Measurements from ENCODE around the gene AKNAD1. TPM values are rescaled to one million over a fixed set of nuclear protein-coding genes. Genes with fewer than 3 reads are reported as not detected.
"Not testable (repeated sequence)": the region's sequence is repeated elsewhere in the genome, so short reads cannot be mapped to it uniquely, and the experiment has no call there.

Gene AKNAD1
- total RNA-seq, 1 experiment from 2014 or later = 0.07 TPM

DNA sequence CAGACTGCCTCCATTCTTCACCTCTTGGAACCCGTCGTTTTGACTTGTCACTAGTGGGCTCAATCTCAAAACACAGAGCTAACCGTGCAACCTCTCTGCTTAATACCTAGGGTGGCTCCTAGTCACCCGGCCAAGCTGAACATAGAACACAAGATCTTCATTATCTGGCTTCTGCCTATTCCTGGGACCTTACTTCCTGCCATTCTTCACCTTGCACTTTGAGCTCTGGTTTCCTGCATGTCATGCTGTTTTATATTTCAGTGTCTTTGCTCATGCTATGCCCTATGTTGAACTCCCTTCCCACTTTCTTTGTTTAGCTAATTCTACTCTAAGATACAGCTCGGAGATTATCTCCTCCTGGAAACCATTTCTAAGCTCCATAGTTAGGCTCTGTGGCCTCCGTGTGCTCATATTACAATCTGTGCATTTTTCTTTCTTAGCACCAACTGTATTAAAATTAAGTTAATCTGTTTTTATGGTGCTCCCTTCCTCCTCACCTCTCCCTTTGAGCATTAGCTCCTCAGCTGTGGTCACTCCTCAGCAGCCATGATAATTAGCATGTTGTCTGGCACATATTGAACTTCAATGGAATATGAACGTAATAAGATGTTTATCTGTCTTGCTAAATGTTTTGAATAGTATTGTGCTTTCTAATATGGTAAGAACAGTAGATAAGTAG, 33.0 kb upstream of the AKNAD1 start:
- H4K20me1 ChIP-seq (ENCODE audit: low read length) = no peaks in the 10 kb centered on the region
- H3K79me2 ChIP-seq (ENCODE audit: low read length) = peaks cover 14% of the 10 kb centered on the region
- BruUV-seq (replicated peaks) = no TSS peak
- CTCF ChIA-PET = no interaction called here
- ATAC-seq = no peak
- no peak overlapping the region for H3K9ac ChIP-seq (ENCODE audit: low read length)
- no peak overlapping the region for H3K27ac ChIP-seq (ENCODE audit: low read length)
- peaks cover 4% of the 10 kb centered on the region; the same call in 1 of the 2 replicates for H3K36me3 ChIP-seq (ENCODE audit: low read depth, low read length)
- H3K9me3 ChIP-seq (ENCODE audit: low read length) = no peaks in the 10 kb centered on the region
- H3K9me2 ChIP-seq (replicated peaks; ENCODE audit: low read length) = no peaks in the 10 kb centered on the region
- H3K27me3 ChIP-seq (ENCODE audit: low read length) = no peaks in the 10 kb centered on the region
- DNase-seq = no peak
- intact Hi-C loops (cut with micrococcal nuclease) = no loop called here
- no peak for TF ChIP-seq EZH2phosphoT487 (IDR thresholded peaks at IDR 0.05; ENCODE audit: borderline replicate concordance, low read length)
- no peak for TF ChIP-seq EZH2 (IDR thresholded peaks at IDR 0.05; ENCODE audit: low read length, unreplicated experiment)
- TF ChIP-seq, protein P1, sequence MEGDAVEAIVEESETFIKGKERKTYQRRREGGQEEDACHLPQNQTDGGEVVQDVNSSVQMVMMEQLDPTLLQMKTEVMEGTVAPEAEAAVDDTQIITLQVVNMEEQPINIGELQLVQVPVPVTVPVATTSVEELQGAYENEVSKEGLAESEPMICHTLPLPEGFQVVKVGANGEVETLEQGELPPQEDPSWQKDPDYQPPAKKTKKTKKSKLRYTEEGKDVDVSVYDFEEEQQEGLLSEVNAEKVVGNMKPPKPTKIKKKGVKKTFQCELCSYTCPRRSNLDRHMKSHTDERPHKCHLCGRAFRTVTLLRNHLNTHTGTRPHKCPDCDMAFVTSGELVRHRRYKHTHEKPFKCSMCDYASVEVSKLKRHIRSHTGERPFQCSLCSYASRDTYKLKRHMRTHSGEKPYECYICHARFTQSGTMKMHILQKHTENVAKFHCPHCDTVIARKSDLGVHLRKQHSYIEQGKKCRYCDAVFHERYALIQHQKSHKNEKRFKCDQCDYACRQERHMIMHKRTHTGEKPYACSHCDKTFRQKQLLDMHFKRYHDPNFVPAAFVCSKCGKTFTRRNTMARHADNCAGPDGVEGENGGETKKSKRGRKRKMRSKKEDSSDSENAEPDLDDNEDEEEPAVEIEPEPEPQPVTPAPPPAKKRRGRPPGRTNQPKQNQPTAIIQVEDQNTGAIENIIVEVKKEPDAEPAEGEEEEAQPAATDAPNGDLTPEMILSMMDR (conservative IDR thresholded peaks at IDR 0.05; ENCODE audit: low read depth, low read length) = no peak
- POLR2A ChIA-PET (ENCODE audit: unreplicated experiment) = no interaction called here
- H2AFZ ChIP-seq (ENCODE audit: low read length) = no peak overlapping the region
- H3K4me1 ChIP-seq (ENCODE audit: insufficient read depth, low read length) = peaks cover 13% of the 10 kb centered on the region; the same call in 1 of the 2 replicates
- no peak overlapping the region for H3K4me2 ChIP-seq (ENCODE audit: low read length)
- H3F3A ChIP-seq (ENCODE audit: low read length, unreplicated experiment) = no peaks in the 10 kb centered on the region
- H3K4me3 ChIP-seq (ENCODE audit: low read length) = no peak overlapping the region

DNA sequence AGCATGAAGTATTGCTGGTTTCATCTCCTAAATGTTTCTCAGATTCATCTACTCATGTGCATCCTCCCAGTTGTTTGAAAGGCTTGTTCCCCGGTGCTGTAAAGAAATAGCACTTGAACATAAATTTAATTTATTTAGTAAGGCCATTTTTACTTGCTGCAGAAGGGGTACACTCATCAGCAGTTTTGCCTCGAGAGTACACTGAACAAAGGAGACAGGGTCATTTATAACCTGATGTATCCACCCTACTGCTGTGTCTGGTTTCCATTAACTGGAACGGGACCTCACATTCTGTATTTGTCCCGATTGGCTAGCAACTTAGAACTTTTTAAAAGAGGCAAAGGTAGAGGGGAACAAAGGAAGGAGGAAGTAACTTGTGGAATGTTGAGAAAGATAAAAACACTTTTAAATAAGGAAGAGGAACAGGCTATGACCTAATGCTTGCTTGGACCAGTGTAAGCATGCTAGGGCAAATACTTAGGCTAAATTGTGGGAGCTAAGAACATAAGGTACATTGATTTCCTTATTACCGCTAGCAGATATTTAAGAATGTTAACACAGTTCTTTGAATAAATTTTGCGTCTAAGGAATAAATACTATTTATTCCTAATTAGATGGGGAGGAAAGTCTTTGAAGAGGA, 32.2 kb upstream of the AKNAD1 start:
- DNase-seq; H3K36me3 ChIP-seq (ENCODE audit: low read depth, low read length); H3K27ac ChIP-seq (ENCODE audit: low read length); intact Hi-C loops (cut with micrococcal nuclease); POLR2A ChIA-PET (ENCODE audit: unreplicated experiment); BruUV-seq (replicated peaks); H3K27me3 ChIP-seq (ENCODE audit: low read length); H4K20me1 ChIP-seq (ENCODE audit: low read length); H3F3A ChIP-seq (ENCODE audit: low read length, unreplicated experiment); H3K9me2 ChIP-seq (replicated peaks; ENCODE audit: low read length); CTCF ChIA-PET; H3K4me2 ChIP-seq (ENCODE audit: low read length); H2AFZ ChIP-seq (ENCODE audit: low read length); ATAC-seq; H3K9me3 ChIP-seq (ENCODE audit: low read length); H3K4me3 ChIP-seq (ENCODE audit: low read length); H3K9ac ChIP-seq (ENCODE audit: low read length): not testable (repeated sequence)
- Histone ChIP-seq H3K79me2 (ENCODE audit: low read length) (peaks cover 18% of the 10 kb centered on the region), H3K4me1 (ENCODE audit: insufficient read depth, low read length) (peaks cover 13% of the 10 kb centered on the region; the same call in 1 of the 2 replicates)

DNA sequence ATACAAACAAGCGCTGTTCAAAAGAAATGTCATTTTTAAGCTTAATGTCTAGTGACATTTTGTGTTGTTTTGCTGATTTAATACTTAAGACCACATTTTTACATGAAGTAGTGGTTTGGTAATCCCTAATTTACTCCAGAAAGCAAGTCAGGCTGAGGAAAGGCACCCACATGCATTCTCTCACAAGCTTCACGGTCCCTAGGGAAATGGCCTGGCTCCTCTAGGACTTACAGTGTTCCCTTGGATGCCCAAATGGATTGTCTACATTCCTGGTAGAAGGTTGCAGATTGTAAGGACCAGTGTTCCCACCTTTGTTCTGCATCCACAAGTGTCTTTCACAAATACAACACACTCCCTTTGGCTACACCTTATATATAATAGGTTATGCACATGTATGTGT, 29.4 kb upstream of the AKNAD1 start:
- Histone ChIP-seq H3K79me2 (ENCODE audit: low read length) (peaks cover 43% of the 10 kb centered on the region), H3K27me3 (ENCODE audit: low read length) (no peaks in the 10 kb centered on the region), H4K20me1 (ENCODE audit: low read length) (peaks cover 13% of the 10 kb centered on the region; the same call in 1 of the 2 replicates), H3K9me3 (ENCODE audit: low read length) (no peaks in the 10 kb centered on the region), H3K4me2 (ENCODE audit: low read length) (no peak overlapping the region), H2AFZ (ENCODE audit: low read length) (no peak overlapping the region), H3K36me3 (ENCODE audit: low read depth, low read length) (peaks cover 4% of the 10 kb centered on the region; the same call in 1 of the 2 replicates), H3K4me1 (ENCODE audit: insufficient read depth, low read length) (peaks cover 4% of the 10 kb centered on the region), H3F3A (ENCODE audit: low read length, unreplicated experiment) (no peaks in the 10 kb centered on the region), H3K4me3 (ENCODE audit: low read length) (no peak overlapping the region), H3K27ac (ENCODE audit: low read length) (no peak overlapping the region), H3K9me2 (replicated peaks; ENCODE audit: low read length) (no peaks in the 10 kb centered on the region), H3K9ac (ENCODE audit: low read length) (no peak overlapping the region)
- no peak for DNase-seq
- BruUV-seq (replicated peaks) = no TSS peak
- ATAC-seq = no peak
- CTCF ChIA-PET = no interaction called here
- TF ChIP-seq EZH2phosphoT487 (IDR thresholded peaks at IDR 0.05; ENCODE audit: borderline replicate concordance, low read length) = no peak
- TF ChIP-seq EZH2 (IDR thresholded peaks at IDR 0.05; ENCODE audit: low read length, unreplicated experiment) = no peak
- TF ChIP-seq, protein P1 (conservative IDR thresholded peaks at IDR 0.05; ENCODE audit: low read depth, low read length) = no peak
- intact Hi-C loops (cut with micrococcal nuclease) = no loop called here
- POLR2A ChIA-PET (ENCODE audit: unreplicated experiment) = no interaction called here

Data from PC-3 (cell line).